NOMO-1 (cell line): ENCODE measurements around the gene YIPF2.
"Not testable (repeated sequence)": the region's sequence is repeated elsewhere in the genome, so short reads cannot be mapped to it uniquely, and the experiment has no call there.

ENCODE experiments used
- DNase-seq, 2 experiments: peaks; one replicate each; lab custom pipeline; 2025; ENCODE audit not compliant: unreplicated experiment in 2 of 2; lab: John Stamatoyannopoulos, UW

The YIPF2 gene

DNA sequence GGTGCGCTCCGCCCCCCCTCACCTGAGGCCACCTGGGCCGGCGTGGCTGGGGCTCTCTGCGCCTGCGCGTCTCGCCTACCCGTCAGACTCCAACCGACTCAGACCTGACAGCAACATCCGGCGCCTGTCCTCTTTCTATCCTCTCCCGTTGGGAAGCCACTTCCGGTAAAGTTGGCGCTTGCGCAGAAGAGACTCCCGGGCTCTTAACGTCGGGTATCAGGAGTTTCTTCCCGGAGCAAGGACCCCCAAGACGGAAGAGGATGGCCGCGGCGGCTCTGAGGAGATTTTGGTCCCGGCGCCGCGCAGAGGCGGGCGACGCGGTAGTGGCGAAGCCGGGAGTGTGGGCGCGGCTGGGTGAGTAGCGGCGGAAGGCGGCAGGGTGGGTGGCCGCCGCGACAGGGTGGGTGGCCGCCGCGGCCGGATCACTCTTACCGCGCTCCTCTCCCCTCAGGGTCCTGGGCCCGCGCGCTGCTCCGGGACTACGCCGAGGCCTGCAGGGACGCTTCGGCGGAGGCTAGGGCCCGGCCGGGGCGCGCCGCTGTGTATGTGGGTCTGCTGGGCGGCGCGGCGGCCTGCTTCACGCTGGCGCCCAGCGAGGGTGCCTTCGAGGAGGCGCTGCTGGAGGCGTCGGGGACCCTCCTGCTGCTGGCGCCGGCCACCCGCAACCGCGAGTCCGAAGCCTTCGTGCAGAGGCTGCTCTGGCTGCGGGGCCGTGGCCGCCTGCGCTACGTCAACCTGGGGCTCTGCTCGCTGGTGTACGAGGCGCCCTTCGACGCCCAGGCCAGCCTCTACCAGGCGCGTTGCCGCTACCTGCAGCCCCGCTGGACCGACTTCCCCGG lies at the start of gene YIPF2, which contains the start of gene TIMM29:
TSS of gene YIPF2 (minus strand) at position 77 of the 839 bp plus-strand sequence. CDS start 229 bp downstream, outside the sequence.
TSS of gene TIMM29 (plus strand) at position 249 of the 839 bp plus-strand sequence. CDS start at position 261, 12 bp downstream.
- DNase-seq: peak; percentile 90 to 97

DNA sequence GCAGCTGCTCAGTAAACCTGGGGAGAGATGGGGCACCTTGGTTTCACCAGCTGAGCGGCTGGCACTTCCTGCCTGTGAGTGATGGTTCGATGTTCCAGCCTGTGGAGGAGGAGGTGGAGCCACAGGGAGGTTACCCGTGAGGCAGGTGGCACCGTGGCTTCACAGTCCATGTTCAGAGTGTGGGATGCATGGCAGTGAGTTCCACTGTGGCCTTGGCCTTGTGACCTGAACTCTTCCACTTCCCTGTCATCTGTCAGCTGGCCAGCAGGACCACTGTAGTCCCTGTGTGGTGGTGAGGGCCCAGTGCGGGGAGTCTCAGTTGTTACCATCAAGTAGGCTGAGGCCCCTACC lies 49.3 kb upstream of the YIPF2 start:
- DNase-seq: no peak

DNA sequence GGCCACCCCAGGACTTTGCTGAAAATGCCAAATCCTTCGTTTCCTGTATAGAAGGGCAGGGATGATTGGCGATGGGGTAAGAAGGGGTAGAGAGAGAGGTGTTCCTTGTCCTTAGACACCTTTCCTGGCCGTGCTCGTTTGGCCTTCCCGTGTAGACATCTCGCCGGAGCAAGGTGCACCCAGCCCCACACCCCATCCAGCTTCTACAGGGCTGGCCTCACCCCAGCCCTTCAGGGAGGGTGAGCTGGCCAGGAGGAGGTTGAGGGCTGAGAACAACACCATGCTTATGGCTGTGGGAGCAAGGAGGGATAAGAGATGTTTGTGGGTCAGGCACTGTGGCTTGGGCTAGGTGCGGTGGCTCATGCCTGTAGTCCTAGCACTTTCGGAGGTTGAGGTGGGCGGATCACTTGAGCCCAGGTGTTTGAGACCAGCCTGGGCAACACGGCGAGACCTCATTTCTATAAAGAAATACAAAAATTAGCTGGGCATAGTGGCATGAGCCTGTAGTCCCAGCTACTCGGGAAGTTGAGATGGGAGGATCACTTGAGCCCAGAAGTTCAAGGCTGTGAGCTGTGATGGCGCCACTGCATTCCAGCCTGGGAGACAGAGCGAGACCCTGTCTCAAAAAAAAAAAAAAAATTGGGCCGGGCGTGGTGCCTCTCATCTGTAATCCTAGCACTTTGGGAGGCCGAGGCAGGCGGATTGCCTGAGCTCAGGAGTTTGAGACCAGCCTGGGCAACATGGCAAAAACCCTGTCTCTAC lies 47.9 kb upstream of the YIPF2 start:
- no peak for DNase-seq

DNA sequence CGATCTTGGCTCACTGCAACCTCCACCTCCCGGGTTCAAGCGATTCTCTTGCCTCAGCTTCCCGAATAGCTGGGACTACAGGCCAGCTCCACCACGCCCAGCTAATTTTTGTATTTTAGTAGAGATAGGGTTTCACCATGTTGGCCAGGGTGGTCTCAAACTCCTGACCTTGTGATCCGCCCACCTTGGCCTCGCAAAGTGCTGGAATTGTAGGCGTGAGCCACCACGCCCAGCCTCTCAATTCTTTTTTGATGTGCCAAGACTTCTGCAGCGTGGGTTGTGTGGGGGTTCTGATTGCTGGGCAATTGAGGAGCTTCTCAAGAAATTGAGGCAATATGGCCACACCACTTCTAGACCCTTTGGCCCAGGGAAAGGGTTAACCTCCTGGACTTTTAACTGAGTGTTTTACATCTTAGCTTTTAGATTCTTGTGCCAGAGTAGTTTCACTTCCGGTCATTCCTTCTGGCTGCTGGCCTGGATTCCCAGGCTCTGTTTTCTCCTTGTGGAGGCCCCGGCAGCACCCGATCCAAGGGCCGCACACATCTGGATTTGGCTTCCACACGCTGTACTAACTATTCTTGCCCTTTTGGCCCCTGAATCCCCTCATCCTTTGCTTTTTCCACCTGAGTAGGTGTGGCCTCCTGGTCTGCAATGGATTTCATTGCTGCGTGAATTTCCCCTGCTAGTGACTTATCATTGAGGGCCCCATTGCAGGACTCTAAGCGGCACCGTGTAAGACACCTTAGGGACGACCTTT lies 47.1 kb upstream of the YIPF2 start:
- no peak for DNase-seq

DNA sequence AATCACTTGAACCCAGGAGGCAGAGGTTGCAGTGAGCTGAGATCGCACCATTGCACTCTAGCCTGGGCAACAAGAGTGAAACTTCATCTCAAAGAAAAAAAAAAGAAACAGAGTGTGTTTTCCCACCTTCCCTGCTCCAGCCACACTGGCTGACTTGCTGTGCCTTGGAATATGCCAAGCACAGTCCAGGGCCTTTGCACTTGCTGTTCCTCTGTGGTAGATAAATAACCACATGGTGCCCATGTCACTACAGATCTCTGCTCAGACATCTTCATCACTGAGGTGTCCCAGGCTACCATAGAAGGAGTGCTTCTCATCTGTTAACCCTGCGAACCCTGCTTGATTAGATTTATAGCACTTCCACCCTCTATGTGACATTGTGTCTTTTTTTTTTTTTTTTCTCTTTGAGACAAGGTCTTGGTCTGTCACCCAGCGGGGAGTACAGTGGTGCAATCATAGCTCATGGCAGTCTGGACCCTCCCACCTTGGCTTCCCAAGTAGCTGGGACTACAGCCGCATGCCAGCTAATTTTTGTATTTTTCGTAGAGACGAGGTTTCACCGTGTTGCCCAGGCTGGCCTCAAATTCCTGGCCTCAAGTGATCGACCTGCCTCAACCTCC lies 42.8 kb upstream of the YIPF2 start:
- no peak for DNase-seq

DNA sequence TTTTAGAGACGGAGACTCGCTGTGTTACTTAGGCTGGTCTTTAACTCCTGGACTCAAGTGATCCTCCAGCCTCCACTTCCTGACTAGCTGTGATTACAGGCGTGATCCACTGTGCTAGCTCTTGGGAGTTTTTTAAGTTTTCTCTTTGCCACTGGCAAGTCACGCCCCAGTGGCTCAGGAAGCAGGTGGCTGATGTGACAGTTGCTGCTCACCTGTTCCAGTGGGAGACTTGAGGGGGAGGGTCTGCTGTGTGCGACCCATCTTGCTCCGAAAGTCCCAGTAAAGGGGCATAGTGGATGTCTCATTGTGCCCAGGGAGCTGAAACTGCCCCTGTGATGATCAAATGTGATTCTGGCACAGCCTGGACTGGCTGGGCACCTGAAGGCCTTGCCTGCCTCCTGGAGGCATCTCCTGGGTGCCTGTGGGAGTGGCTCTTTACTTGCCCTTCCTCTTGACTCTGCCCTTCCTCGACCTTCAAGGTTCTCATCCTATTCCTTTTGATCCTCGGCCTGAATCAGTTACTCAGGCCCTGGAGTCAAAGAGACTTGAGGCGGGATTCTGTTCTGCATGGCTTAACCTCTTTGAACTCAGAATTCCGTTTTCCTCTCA lies 40.2 kb upstream of the YIPF2 start:
- no peak for DNase-seq

DNA sequence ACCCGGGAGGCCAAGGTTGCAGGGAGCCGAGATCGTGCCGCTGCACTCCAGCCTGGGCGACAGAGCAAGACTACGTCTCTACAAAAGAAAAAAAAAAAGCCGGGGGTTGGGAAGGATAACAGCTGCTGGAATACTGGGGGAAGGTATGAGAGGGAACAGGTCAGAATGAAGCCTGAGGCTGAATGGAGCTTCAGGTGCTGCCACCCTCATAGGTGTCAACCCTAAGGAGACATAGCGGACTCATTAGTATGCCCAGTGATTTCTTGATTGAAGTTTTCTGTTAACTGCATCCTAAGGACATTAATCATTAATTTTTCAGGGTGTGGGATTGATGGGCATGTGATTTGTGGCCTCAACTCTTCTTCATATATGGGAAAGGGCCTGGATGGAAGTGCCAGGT lies 38.4 kb upstream of the YIPF2 start:
- no peak for DNase-seq

DNA sequence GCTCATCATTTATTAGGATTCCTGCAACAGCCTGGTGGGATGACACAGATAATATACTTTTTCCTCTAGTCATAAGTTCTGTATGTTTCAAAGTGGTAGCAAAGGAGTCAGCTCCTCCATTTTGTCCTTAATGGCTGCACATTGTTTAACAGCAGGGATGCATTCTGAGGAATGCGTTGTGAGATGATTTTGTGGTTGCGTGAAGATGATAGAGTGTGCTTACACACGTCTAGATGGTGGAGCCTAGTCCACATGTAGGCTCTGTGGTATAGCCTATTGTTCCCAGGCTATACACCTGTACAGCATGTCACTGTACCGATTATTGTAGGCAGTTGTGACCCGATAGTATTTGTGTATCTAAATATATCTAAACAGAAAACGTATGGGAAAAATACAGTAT lies 37.0 kb upstream of the YIPF2 start:
- no peak for DNase-seq

DNA sequence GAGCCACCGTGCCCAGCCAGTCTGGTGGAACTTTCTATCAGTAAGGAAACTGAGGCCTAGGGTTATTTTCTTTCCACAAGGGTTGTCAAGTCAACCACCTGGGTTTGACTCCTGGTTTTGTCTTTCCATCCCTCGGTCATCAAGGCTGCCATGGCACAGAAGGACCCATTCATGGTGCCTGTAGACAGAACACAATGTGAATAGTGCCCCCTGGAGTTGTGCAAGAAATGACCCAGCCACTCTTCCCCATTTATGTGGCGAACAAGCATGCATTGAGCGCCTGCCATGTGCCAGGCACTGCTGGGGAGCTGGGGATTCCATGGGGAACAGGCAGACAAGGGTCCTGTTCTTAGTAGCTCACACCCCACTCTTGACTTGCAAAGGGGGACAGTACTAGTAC lies 36.5 kb upstream of the YIPF2 start:
- DNase-seq: no peak

DNA sequence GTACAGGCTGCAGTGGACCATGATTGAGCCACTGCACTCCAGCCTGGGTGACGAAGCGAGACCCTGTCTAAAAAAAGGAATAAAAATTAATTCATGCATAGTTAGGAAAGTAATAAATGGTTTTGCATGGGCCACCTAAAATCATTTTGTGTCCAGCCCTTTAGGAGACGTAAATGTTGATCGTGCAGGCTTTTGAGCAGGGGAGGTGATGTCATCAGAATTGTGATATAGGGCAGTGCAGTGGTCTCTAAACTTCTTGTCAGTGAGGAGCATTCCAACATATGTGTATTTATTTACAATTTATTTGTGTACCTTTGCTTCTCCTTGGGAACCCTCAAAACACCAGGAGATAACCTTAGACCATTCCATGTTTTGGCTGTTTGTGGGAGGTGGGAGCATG lies 35.4 kb upstream of the YIPF2 start:
- no peak for DNase-seq

DNA sequence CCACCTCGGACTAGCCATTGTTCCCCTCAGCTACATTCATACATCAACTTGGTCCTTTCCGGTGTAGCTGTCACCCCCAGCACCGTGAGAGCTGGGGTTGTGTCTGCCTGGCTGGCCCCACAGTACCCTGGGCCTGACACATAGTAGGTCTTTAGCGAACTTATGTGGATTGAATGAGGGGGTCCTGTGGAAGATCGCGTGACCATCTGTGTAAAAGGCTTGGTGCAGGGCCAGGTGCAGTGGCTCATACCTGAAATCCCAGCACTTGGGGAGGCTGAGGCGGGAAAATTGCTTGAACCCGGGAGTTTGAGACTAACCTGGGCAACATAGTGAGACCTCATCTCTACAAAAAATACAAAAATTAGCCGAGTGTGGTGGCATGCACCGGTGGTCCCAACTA lies 34.4 kb upstream of the YIPF2 start:
- no peak for DNase-seq

DNA sequence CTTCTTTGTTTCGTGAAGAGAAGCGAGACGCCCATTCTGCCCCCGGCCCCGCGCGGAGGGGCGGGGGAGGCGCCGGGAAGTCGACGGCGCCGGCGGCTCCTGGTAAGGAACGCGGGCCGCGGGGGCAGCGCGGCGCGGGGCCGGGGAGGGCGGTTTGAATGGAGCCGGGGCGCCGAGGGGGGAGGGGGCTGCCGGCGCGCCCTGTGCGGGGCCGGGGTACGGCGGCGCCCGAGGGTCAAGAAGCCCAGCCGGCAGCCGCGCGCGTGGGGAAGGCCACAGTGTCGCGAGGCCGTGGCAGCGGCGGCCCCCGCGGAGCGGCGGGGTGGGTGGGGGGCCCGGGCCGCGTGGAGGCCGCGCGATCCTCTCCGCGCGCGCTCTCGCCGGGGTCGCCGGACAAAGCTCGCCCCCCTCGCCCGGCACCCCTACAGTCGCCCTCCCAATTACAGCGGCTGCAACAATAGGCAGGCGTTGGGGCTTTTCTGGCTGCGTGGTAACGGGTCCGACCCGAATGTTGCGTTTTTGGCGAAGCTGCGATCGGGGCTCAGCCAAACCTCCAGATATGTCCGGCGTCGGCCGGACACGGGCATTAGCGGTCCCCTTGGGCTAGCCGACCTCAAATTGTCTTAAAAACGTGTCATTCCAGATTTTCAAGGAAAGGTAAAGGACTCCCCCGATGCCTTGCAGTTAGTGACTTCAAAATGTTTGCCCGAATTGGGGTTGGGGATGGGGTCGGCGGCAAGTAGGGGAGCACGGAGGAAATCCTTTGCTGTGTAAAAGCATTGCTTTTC lies 32.8 kb upstream of the YIPF2 start:
- DNase-seq: peak; percentile 23 to 66

DNA sequence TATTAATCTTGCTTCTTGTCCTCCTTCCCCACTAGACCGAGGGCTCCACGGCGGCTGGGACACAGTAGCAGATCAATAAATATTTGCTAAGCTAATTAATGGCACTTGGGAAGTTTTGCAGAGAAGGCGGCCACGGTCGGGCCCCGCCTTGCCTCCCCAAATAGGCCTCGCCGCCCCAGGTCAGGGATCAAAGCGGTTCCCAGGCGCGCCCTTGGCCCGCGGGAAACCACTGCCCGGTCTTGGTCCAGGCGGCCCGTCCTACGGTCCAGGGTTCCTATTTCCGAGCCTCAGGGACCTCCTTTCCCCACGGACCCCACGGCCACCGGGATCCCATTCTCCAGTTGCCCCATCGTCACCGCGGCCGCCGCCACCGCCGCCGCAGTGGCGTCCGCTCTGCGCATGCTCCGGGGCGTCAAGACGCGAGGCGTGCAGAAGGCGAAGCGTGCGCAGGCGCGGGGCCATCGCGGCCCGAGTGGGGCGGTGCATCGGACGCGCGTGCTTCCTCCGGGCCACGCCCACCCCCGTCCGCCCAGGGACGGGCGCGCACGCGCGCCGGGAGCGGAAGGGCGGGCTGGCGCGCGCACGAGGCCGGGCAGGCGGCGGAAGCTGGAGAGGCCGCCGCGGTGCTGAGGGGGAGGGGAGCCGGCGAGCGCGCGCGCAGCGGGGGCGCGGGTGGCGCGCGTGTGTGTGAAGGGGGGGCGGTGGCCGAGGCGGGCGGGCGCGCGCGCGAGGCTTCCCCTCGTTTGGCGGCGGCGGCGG lies 32.1 kb upstream of the YIPF2 start, which contains the start of gene SMARCA4:
TSS of gene SMARCA4 (plus strand) at position 717 of the 759 bp plus-strand sequence. CDS start 23,122 bp downstream, outside the sequence.
- peak; percentile 95 to 98 for DNase-seq

DNA sequence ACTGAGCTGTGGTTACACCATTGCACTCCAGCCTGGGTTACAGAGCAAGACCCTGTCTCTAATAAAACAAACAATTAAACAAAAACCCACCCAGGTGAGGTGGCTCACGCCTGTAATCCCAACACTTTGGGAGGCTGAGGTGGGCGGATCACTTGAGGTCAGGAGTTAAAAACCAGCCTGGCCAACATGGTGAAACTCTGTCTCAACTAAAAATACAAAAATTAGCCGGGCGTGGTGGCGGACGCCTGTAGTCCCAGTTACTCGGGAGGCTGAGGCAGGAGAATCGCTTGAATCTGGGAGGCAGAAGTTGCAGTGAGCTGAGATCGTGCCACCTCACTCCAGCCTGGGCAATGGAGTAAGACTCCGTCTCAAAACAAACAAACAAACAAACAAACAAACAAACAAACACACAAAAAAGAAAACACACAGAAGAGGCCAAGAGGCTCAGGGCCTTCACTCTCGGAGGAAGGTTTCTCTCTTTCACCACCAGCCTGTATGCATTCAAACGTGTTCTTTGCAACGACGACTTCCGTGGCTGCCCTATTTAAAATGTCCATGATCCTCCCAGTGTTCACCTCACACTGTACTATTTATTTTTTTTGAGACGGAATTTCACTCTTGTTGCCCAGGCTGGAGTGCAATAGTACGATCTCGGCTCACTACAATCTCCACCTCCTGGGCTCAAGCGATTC lies 31.0 kb upstream of the YIPF2 start:
- not testable (repeated sequence) for DNase-seq

DNA sequence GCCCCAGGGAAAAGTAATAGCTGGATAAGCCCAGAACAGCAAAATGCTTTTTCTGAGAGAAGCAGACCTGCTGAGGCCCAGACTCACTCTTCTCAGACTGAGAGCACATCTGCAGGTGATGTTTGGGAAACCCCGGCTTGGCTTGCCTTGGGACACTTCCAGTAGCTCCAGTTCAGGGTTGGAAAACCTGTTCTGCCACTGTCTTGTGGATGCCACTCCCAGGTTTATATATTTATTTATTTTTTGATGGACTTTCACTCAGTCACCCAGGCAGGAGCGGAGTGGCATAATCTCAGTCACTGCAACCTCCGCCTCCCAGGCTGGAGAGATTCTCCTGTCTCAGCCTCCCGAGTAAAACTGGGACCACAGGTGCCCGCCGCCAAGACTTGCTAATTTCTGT lies 24.4 kb upstream of the YIPF2 start:
- no peak for DNase-seq

DNA sequence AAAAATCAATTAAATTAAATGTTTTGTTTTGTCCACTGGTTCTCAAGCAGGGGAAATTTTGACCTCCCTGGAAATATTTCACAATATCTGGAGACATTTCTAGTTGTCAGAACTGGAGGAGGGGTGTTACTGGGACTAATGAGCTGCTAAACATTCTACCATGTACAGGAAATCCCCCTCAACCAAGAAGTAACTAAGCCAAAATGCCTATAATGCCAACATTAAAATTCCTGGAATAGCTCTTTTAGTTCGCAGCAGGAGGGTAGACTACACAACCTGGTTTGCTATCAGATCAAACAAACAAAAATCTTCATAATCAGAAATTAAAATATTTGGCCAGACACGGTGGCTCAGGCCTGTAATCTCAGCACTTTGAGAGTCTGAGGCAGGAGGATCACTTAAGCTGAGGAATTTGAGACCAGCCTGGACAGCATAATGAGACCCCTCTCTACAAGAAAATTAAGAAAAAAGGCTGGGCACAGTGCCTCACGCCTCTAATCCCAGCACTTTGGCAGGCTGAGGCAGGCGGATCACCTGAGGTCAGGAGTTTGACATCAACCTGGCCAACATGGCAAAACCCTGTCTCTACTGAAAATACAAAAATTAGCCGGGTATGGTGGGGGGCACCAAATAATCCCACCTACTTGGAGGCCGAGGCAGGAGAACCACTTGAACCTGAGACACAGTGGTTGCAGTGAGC lies 18.7 kb upstream of the YIPF2 start:
- no peak for DNase-seq

DNA sequence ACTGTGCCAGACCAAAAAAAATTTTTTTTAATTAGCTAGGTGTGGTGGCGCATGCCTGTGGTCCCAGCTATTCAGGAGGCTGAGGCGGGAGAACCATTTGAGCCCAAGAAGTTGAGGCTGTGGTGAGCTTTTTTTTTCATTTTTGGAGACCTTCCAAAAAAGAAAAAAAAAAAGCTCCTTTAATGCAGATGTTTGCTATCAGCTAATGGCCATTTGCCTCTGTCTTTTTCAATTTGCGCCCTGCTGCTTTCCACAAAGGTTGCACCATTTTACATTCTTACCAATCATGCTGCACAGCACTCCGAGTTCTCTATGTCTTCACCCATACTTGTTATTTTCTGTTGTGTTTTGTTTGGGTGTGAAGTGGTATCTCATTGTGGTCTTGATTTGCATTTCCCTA lies 16.8 kb upstream of the YIPF2 start:
- DNase-seq: no peak

DNA sequence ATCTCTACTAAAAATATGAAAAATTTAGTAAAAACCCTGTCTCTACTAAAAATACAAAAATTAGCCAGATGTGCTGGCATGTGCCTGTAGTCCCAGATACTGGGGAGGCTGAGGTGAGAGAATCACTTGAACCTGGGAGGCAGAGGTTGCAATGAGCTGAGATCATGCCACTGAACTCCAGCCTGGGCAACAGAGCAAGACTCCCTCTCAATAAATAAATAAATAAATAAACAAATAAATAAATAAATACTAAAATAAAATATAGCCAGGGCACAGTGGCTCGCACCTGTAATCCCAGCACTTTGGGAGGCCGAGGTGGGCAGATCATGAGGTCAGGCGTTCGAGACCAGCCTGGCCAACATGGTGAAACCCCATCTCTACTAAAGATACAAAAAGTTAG lies 15.0 kb upstream of the YIPF2 start:
- not testable (repeated sequence) for DNase-seq
